ENCODE data around the gene RFX4. TPM values are rescaled to one million over a fixed set of nuclear protein-coding genes. Genes with fewer than 3 reads are reported as not detected.
A peak's percentile ranks its signal among the peaks of the same experiment; 100 is the strongest.
"Not testable (repeated sequence)": the region's sequence is repeated elsewhere in the genome, so short reads cannot be mapped to it uniquely, and the experiment has no call there.

RFX4 gene
- total and polyA plus RNA-seq, 2 donors from 2014 or later = not detected

DNA sequence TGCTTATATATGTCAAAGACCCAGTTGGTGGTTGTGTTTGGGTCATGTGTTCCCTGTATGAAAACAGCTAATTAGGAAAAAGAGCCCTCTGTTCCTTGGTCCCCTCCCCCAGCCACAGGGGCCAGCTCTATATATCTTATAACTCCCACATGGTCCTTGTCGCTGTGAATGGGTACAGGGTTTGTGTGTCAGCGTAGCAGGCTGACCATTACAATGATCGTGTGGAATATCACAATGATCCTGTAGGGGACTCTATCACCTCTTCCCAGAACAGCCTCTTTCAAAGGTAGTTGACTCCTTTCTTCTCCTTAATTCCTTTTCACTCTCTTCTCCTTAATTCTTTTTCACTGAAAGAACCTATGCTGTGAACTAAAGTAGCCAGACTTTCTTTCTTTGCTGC, 140.0 kb downstream of the RFX4 start:
- Histone ChIP-seq H3K36me3 (ENCODE audit: control insufficient read depth in 2 of 3, insufficient read depth in 3 of 3, low read length in 3 of 3) (no peaks in the 10 kb centered on the region), H3K27ac (ENCODE audit: low read depth in 2 of 2, low read length in 2 of 2) (no peak overlapping the region)
- intact Hi-C loops (cut with DNase I) = no loop called here

GRCh38 chr12:106723416-106723815, 140.6 kb downstream of the RFX4 start:
- Histone ChIP-seq H3K27me3 (ENCODE audit: control insufficient read depth, insufficient read depth, low read length) (no peaks in the 10 kb centered on the region), H3K27ac (ENCODE audit: low read depth in 2 of 2, low read length in 2 of 2) (no peak overlapping the region), H3K4me3 (ENCODE audit: low read length in 3 of 3) (no peak overlapping the region), H3K9ac (ENCODE audit: low read length in 3 of 3) (no peak overlapping the region), H3K4me1 (ENCODE audit: control insufficient read depth in 2 of 3, insufficient read depth in 2 of 3, low read depth in 1 of 3, low read length in 3 of 3) (peaks cover 0 to 5% (median 0%) of the 10 kb centered on the region in 3 donors), H3K36me3 (ENCODE audit: control insufficient read depth in 2 of 3, insufficient read depth in 3 of 3, low read length in 3 of 3) (no peaks in the 10 kb centered on the region), H3K9me3 (ENCODE audit: control insufficient read depth in 2 of 3, insufficient read depth in 1 of 3, low read length in 3 of 3) (no peaks in the 10 kb centered on the region)
- TF ChIP-seq, protein P1, sequence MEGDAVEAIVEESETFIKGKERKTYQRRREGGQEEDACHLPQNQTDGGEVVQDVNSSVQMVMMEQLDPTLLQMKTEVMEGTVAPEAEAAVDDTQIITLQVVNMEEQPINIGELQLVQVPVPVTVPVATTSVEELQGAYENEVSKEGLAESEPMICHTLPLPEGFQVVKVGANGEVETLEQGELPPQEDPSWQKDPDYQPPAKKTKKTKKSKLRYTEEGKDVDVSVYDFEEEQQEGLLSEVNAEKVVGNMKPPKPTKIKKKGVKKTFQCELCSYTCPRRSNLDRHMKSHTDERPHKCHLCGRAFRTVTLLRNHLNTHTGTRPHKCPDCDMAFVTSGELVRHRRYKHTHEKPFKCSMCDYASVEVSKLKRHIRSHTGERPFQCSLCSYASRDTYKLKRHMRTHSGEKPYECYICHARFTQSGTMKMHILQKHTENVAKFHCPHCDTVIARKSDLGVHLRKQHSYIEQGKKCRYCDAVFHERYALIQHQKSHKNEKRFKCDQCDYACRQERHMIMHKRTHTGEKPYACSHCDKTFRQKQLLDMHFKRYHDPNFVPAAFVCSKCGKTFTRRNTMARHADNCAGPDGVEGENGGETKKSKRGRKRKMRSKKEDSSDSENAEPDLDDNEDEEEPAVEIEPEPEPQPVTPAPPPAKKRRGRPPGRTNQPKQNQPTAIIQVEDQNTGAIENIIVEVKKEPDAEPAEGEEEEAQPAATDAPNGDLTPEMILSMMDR (IDR thresholded peaks at IDR 0.05; ENCODE audit: borderline replicate concordance, extremely low read depth, insufficient read depth) = no peak
- intact Hi-C loops (cut with DNase I) = no loop called here
- DNase-seq (no peak), FAIRE-seq (no peak)

More for the DNA sequence above, 140.0 kb downstream of the RFX4 start:
- peak in 1 of 5 donors; percentile 16 for DNase-seq
- H3K9ac ChIP-seq (ENCODE audit: low read length in 3 of 3) = no peak overlapping the region
- FAIRE-seq = no peak
- TF ChIP-seq, protein P1 (IDR thresholded peaks at IDR 0.05; ENCODE audit: borderline replicate concordance, extremely low read depth, insufficient read depth) = no peak
- no peak overlapping the region for H3K4me3 ChIP-seq (ENCODE audit: low read length in 3 of 3)
- H3K4me1 ChIP-seq (ENCODE audit: control insufficient read depth in 2 of 3, insufficient read depth in 2 of 3, low read depth in 1 of 3, low read length in 3 of 3) = peaks cover 0 to 5% (median 0%) of the 10 kb centered on the region in 3 donors
- no peaks in the 10 kb centered on the region for H3K9me3 ChIP-seq (ENCODE audit: control insufficient read depth in 2 of 3, insufficient read depth in 1 of 3, low read length in 3 of 3)
- no peaks in the 10 kb centered on the region for H3K27me3 ChIP-seq (ENCODE audit: control insufficient read depth, insufficient read depth, low read length)

- Histone ChIP-seq H3K4me1 (ENCODE audit: control insufficient read depth in 2 of 3, insufficient read depth in 2 of 3, low read depth in 1 of 3, low read length in 3 of 3) (peaks cover 0 to 5% (median 0%) of the 10 kb centered on the region in 3 donors), H3K36me3 (ENCODE audit: control insufficient read depth in 2 of 3, insufficient read depth in 3 of 3, low read length in 3 of 3) (no peaks in the 10 kb centered on the region), H3K27me3 (ENCODE audit: control insufficient read depth, insufficient read depth, low read length) (no peaks in the 10 kb centered on the region), H3K4me3 (ENCODE audit: low read length in 3 of 3) (no peak overlapping the region), H3K9me3 (ENCODE audit: control insufficient read depth in 2 of 3, insufficient read depth in 1 of 3, low read length in 3 of 3) (no peaks in the 10 kb centered on the region), H3K9ac (ENCODE audit: low read length in 3 of 3) (no peak overlapping the region), H3K27ac (ENCODE audit: low read depth in 2 of 2, low read length in 2 of 2) (no peak overlapping the region)
- DNase-seq = no peak
- intact Hi-C loops (cut with DNase I) = no loop called here
- TF ChIP-seq, protein P1 (IDR thresholded peaks at IDR 0.05; ENCODE audit: borderline replicate concordance, extremely low read depth, insufficient read depth) = no peak
- no peak for FAIRE-seq
Observed at GRCh38 chr12:106724116-106724515, 141.3 kb downstream of the RFX4 start.

GRCh38 chr12:106724934-106725333, 142.1 kb downstream of the RFX4 start:
- Histone ChIP-seq H3K27ac (ENCODE audit: low read depth in 2 of 2, low read length in 2 of 2) (no peak overlapping the region), H3K9ac (ENCODE audit: low read length in 3 of 3) (no peak overlapping the region), H3K4me1 (ENCODE audit: control insufficient read depth in 2 of 3, insufficient read depth in 2 of 3, low read depth in 1 of 3, low read length in 3 of 3) (peaks cover 0 to 5% (median 2%) of the 10 kb centered on the region in 3 donors), H3K4me3 (ENCODE audit: low read length in 3 of 3) (no peak overlapping the region), H3K9me3 (ENCODE audit: control insufficient read depth in 2 of 3, insufficient read depth in 1 of 3, low read length in 3 of 3) (no peaks in the 10 kb centered on the region), H3K36me3 (ENCODE audit: control insufficient read depth in 2 of 3, insufficient read depth in 3 of 3, low read length in 3 of 3) (no peaks in the 10 kb centered on the region), H3K27me3 (ENCODE audit: control insufficient read depth, insufficient read depth, low read length) (no peaks in the 10 kb centered on the region)
- FAIRE-seq (no peak), DNase-seq (no peak)
- TF ChIP-seq, protein P1 (IDR thresholded peaks at IDR 0.05; ENCODE audit: borderline replicate concordance, extremely low read depth, insufficient read depth) = no peak
- intact Hi-C loops (cut with DNase I) = no loop called here

DNA sequence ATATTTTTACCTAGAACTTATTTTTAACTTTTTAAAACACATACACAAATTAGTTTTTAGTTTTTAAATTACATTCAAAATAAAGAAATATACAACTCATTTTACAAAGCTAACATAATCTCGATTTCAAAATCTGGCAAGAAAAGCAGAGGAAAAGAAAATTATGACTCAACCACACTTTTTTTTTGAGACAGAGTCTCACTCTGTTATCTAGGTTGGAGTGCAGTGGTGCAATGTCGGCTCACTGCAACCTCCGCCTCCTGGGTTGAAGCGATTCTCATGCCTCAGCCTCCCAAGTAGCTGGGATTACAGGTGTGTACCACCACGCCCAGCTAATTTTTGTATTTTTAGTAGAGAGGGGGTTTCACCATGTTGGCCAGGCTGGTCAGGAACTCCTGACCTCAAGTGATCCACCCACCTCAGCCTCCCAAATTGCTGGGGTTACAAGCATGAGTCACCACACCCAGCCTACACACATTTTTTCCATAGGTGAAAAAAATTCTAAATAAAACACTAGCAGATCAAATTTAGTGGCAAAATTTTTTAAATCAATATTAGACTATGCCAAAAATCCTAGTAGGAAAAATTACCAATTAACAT, 143.9 kb downstream of the RFX4 start:
- H3K4me3 ChIP-seq (ENCODE audit: low read length in 3 of 3); H3K36me3 ChIP-seq (ENCODE audit: control insufficient read depth in 2 of 3, insufficient read depth in 3 of 3, low read length in 3 of 3); FAIRE-seq; H3K4me1 ChIP-seq (ENCODE audit: control insufficient read depth in 2 of 3, insufficient read depth in 2 of 3, low read depth in 1 of 3, low read length in 3 of 3); H3K9ac ChIP-seq (ENCODE audit: low read length in 3 of 3); H3K27ac ChIP-seq (ENCODE audit: low read depth in 2 of 2, low read length in 2 of 2); intact Hi-C loops (cut with DNase I); DNase-seq; H3K9me3 ChIP-seq (ENCODE audit: control insufficient read depth in 2 of 3, insufficient read depth in 1 of 3, low read length in 3 of 3); H3K27me3 ChIP-seq (ENCODE audit: control insufficient read depth, insufficient read depth, low read length): not testable (repeated sequence)
